Ovary (tissue), 9 donors: ENCODE data around the gene C1orf53. TPM values are rescaled to one million over a fixed set of nuclear protein-coding genes. Genes with fewer than 3 reads are reported as not detected.

Experiments used
- DNase-seq, 5 donors: peaks; one replicate each; pipeline ENCODE4 v3.0.0-alpha.2; 2019 to 2020
- H3K27ac ChIP-seq, 2 donors: fragments of 200-600 bp; one replicate each; pipeline versions ENCODE4 v1.5.1 to v1.8.0; 2019 to 2022
- H3K27me3 ChIP-seq: fragments of 200-600 bp; one replicate; pipeline ENCODE4 v1.8.0; 2022
- H3K36me3 ChIP-seq: fragments of 200-600 bp; sonication (generic); one replicate; pipeline ENCODE4 v1.5.1; 2019
- H3K4me1 ChIP-seq: one replicate; pipeline ENCODE4 v1.8.1; 2013; ENCODE audit warnings: mild to moderate bottlenecking, moderate library complexity; ENCODE audit not compliant: insufficient read depth
- H3K4me3 ChIP-seq: fragments of 200-600 bp; sonication (generic); one replicate; pipeline ENCODE4 v1.5.1; 2017
- H3K9me3 ChIP-seq, 2 donors: fragments of 200-600 bp in 1 of 2; sonication (generic) in 1 of 2; one replicate each; pipeline versions ENCODE4 v1.5.1 to v1.8.1; 2013 to 2019; ENCODE audit warnings: mild to moderate bottlenecking in 1 of 2, moderate library complexity in 1 of 2
- EP300 ChIP-seq: sonication (generic); formaldehyde crosslinking; IDR thresholded peaks from one replicate; pipeline ENCODE4 v1.6.1; 2017; ENCODE audit warnings: antibody characterized with exemption
- POLR2A ChIP-seq: fragments of 450-650 bp; IDR thresholded peaks from one replicate; pipeline ENCODE4 v1.6.1; 2017; ENCODE audit warnings: antibody characterized with exemption, mild to moderate bottlenecking, moderate library complexity
- WGBS, 3 donors: extraction: QIAGEN DNeasy Blood & Tissue Kit in 1 of 3; methylation state at CpG; one replicate each; pipeline versions ENCODE4 v1.1.5 to v1.1.7; 2013 to 2017; 5-methylcytosine and 5-hydroxymethylcytosine counted together
- intact Hi-C, 4 donors: fragments of 100-400 bp; cut with DNase I; formaldehyde crosslinking; loops; one replicate each; pipeline versions ENCODE4 v1.11.0 to v1.15.1; 2022 to 2023
- polyA plus RNA-seq, 2 donors: library from polyadenylated mRNA; stranded (reverse); fragments of 200-250 nt in 1 of 2; fragments of 350-450 nt in 1 of 2; fragmentation: Illumina TruSeq in 1 of 2; extraction: RNeasy Lipid Tissue Mini Kit (QIAGEN cat#74804) in 1 of 2; gene quantifications; one replicate each; pipeline ENCODE4 v1.2.3, GENCODE V29; 2013 to 2014
- total RNA-seq, 7 donors: library from RNA; depleted of rRNA in 2 of 7; stranded (reverse); fragments of >200 nt in 2 of 7; fragmentation: NEBNext Ultra II Directional in 3 of 7; extraction: Animal tissue kit (Norgen Biotek cat#: 25700) in 3 of 7; gene quantifications; one replicate each; pipeline versions ENCODE4 v1.1.0 to v1.2.4, GENCODE V29; 2016 to 2023
- TF ChIP-seq, protein P1 (sequence below), 3 donors: fragments of 450-650 bp in 2 of 3; fragments of 200-600 bp in 1 of 3; IDR thresholded peaks; one replicate each; pipeline versions ENCODE4 v1.5.1 to v1.8.0; 2016 to 2022; ENCODE audit warnings: antibody characterized with exemption in 3 of 3, mild to moderate bottlenecking in 1 of 3
- donor health status: DM: no; HTN: no; CAD: no; lungs with moderate emphysema.
- donor health status: DM: no; HTN: no; CAD: no.
- donor health status: Bipolar disorder and iron deficiency.
- donor health status: DM: yes; HTN: yes; CAD: no.
- donor health status: DM: no; HTN: no; CAD: no.
- donor health status: DM: yes; HTN: yes; CAD: no.

The C1orf53 gene
- total and polyA plus RNA-seq, 9 donors, result 1.9 to 7.5 (median 4.8) TPM

DNA sequence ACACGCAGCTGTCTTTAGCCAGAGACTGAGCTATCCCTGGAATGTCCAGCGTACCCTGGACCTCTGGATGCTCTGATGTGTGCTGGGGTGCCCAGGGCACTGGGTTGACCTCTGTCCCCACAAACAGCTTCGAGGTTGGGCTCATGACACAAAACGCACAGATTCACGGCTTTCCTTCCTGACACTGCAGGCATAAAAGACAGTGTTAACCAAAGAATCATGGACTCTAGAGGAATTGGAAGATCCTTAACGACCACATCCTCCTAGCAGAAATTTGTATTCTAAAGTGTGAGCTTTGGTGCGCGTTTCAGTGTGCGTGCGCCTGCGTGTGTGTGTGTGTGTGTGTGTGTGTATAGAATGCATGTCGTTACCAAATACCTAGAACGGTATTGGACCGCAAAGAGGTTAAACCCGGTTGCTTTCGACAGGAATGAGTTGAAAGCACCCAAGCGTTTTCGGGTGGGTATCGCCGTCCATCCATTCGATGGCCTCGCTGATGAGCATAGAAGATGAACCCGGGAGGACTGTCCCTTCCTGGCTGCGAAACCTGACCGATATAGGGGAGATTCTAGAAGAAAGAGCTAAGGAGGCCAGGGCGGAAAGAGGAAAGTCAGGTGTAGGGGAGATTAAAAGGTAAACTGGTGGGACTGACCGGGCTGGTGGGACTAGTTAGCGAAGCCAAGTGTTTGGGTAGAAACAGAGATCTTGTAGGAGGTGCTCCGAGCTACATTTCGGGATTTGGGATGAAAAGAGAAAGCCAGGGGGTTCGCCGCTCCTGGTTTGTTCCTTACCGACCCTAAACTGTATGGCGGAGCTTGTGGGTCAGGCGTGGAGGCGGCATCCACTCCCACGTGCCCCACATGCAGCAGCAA is 7.9 kb downstream of the C1orf53 start:
- DNase-seq, result no peak
- H3K27ac ChIP-seq, result no peak overlapping the region
- H3K4me3 ChIP-seq, result no peak overlapping the region
- H3K4me1 ChIP-seq, result peaks cover 15% of the 10 kb centered on the region
- WGBS, 3 donors, result 70 to 80% (median 74%) methylated on average over 37 of the region's 37 CpGs
- H3K36me3 ChIP-seq, result no peaks in the 10 kb centered on the region
- TF ChIP-seq, protein P1, sequence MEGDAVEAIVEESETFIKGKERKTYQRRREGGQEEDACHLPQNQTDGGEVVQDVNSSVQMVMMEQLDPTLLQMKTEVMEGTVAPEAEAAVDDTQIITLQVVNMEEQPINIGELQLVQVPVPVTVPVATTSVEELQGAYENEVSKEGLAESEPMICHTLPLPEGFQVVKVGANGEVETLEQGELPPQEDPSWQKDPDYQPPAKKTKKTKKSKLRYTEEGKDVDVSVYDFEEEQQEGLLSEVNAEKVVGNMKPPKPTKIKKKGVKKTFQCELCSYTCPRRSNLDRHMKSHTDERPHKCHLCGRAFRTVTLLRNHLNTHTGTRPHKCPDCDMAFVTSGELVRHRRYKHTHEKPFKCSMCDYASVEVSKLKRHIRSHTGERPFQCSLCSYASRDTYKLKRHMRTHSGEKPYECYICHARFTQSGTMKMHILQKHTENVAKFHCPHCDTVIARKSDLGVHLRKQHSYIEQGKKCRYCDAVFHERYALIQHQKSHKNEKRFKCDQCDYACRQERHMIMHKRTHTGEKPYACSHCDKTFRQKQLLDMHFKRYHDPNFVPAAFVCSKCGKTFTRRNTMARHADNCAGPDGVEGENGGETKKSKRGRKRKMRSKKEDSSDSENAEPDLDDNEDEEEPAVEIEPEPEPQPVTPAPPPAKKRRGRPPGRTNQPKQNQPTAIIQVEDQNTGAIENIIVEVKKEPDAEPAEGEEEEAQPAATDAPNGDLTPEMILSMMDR (IDR thresholded peaks at IDR 0.05), result no peak
- TF ChIP-seq EP300, result no peak
- no peak for TF ChIP-seq POLR2A
- intact Hi-C loops, result no loop called here
- no peaks in the 10 kb centered on the region for H3K9me3 ChIP-seq
- no peaks in the 10 kb centered on the region for H3K27me3 ChIP-seq

DNA sequence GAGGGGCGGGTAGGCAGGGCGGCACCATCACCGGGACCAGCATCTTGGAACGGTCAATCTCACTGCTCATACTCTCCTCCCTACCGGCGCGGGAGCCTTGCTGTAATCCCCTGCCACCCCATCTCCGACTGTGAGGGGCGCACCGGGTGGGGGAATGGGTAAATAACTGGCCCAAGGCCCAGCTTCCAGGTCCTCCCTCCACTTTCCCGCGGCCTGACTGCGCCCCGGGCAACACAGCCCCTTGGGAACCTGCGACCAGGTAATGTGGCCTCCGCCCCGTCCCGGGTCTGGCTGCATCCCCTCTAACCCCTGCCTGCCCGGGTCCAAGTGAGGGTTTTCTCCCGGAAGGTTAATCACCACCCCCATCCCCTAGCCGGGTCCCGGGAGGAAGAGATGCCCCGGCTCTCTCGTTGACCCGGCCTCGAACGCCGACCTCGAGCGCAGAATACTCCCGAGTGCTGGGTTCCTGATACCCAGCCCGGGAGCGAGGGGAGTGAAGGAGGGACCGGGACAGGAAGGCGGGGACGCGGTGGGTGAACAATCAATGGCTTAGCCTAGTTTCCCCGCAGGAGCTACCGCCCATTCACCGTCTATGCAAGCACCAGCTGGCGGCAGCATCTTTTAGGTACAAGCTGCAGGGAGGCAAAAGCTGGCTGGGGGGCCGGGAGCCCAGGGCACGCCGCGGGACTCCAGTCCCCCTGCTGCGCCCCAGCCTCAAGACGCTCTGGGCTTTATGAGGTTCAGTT is 8.9 kb downstream of the C1orf53 start:
- Histone ChIP-seq H3K9me3 (no peaks in the 10 kb centered on the region), H3K27ac (no peak overlapping the region), H3K36me3 (no peaks in the 10 kb centered on the region), H3K4me3 (no peak overlapping the region), H3K27me3 (no peaks in the 10 kb centered on the region), H3K4me1 (peaks cover 16% of the 10 kb centered on the region)
- intact Hi-C loops, result no loop called here
- TF ChIP-seq, protein P1 (IDR thresholded peaks at IDR 0.05), result no peak
- no peak for TF ChIP-seq POLR2A
- TF ChIP-seq EP300, result no peak
- WGBS, 3 donors, result 3% methylated on average over 34 to 47 of the region's 47 CpGs
- DNase-seq, result peak in 2 of 5 donors; percentile 19 to 21

DNA sequence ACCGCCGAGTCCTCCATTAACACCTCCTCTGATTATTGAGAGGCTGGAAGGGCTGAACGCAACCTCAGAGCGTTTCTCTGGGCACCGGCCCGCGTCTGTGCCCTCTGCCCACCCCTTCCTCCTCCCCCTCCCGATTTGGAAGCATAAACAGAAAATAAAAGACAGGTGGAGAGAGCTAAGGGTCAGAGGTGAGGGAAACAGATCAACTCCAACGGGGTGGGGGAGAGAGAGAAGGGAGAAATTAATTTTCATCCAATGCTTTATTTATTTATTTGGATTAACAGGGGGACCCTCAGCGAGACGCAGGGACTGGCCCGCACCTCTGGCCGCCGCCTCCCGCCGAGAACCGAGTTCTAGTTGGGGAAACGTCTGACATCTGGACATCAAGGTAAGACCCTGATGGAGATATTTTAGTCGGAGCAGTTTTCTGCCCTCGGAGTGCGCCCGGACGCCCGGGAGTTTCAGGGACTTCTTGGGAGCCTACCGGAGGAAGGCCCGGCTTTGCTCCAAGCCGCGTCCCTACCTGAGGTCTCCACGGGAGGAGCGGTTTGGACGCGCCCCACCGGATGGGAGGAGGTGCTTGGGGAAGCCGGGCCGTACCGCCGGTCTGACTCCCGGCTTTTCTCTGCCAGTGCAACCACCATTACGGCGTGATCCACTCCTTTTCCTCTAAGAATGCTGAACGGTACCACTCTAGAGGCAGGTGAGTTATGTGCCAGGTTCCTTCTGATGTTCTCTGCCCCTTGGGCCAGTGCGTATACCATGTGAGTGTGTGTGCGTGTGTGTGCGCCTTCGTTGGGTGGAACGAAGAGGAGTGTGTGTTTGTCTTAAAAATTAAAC is 9.6 kb downstream of the C1orf53 start:
- Histone ChIP-seq H3K36me3 (no peaks in the 10 kb centered on the region), H3K4me1 (peaks cover 16% of the 10 kb centered on the region), H3K4me3 (no peak overlapping the region), H3K27ac (no peak overlapping the region), H3K9me3 (no peaks in the 10 kb centered on the region), H3K27me3 (no peaks in the 10 kb centered on the region)
- TF ChIP-seq POLR2A (no peak), EP300 (no peak)
- TF ChIP-seq, protein P1 (IDR thresholded peaks at IDR 0.05), result no peak
- intact Hi-C loops, result no loop called here
- peak in 2 of 5 donors; percentile 18 to 23 for DNase-seq
- WGBS, 3 donors, result 1 to 2% (median 2%) methylated on average over 46 of the region's 46 CpGs
